NCI-H146 treated with DMSO at 0.1 percent for 48 hours (cell line): Measurements from ENCODE around the gene RPS27L.
"Not testable (repeated sequence)": the region's sequence is repeated elsewhere in the genome, so short reads cannot be mapped to it uniquely, and the experiment has no call there.

ENCODE experiments used
- DNase-seq: peaks from one replicate; lab custom pipeline; 2025; ENCODE audit not compliant: unreplicated experiment; lab: John Stamatoyannopoulos, UW

The RPS27L gene

DNA sequence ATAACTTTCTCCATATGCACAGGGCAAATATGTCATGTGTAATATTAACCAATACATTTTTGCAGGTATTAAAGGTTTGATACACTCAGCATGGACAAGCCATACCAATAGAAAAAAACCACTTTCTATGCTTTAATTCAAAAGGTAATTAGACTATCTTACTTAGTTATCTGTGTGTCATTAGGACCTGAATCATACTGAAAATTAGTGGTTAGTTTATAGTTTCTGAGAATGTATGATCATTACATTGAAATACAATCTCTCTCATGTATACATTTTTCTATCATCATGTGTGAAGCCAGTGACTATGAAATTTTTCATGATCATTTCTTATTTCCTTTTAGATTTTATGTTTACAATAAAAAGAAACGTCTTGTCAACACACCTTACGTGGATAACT lies 16.3 kb downstream of the RPS27L start:
- DNase-seq, result no peak

DNA sequence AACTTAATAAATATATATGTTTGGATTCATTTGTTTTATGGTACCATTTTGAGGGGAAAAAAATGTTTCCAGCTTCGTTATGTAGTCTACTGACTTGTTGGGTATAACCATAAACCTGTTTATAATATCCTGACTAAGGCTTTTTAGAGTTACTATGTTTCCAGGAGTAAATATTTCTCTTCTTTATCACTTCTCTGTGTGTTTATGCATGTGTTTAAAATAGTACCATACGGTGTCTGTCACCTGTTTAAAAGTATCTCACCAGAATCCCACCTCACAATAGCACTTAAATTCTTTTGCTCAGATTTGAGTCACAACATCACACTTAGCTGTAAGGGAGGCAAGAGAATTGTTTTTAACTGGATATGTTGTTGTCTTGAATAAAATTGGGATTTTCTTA lies 20.5 kb downstream of the RPS27L start:
- no peak for DNase-seq

DNA sequence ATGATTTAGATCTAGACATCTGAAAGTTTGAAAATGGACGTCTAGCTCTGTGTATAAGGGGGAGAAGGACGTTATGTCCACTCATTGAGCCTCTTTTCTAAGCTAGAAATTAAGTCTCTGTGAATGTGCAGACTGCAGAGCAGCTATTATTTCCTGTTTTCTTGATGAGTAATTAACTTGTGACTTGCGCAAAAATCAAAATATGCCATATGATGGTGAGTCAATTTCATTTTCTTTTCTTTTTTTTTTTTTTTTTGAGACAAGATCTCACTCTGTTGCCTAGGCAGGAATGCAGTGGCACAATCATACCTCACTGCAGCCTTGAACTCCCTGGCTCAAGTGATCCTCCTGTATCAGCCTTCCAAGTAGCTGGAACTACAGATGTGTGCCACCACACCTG lies 21.5 kb downstream of the RPS27L start:
- DNase-seq, result no peak

DNA sequence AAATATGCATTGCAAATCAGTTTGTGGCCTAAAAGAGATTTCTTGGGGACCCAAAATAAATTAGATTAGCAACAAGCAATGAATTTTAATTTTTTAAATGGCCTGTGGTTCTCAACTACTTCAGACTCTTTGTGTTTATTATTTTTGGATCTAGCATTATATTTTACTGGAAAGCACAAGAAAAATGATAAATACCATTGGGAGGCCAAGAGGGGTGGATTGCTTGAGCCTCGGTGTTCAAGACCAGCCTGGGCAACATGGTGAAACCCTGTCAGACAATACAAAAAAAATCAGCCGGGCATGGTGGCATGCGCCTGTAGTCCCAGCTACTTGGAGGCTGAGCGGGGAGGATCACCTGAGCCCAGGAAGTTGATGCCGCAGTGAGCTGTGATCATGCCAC lies 22.0 kb downstream of the RPS27L start:
- DNase-seq, result no peak

DNA sequence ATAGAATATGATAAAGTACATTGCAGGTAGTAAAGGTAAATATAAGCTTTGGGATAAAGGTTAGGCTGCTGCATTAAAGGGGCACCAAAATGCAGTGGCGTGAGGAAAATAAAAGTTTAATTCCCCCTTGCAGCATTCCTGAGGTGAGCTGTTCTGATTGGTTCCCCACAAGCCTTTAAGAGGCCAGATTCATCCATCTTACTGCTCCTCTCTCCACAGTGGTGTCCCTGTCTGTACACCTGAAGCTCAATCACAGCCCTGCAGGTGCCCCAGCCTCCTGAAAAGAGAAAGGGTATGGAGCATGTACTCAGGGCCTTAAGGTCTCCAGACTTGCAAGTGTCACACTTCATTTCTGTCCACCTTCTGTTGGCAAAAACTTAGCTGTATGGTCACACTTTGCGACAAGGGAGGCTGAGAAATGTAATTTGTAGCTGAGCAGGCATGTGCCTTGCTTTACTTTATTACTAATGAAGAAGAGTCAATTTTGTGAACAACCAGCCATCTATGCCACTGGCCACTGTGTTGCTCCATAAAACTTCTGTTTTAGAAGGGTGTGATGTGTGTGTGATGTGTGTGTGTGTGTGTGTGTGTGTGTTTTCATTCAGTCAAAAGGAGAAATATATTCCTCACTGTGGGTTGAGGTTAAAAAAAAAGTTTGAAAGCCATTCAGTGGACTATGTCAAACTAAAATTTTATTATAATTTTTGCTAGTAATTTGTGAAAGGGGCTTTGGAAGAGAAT lies 22.9 kb downstream of the RPS27L start:
- DNase-seq, result no peak

DNA sequence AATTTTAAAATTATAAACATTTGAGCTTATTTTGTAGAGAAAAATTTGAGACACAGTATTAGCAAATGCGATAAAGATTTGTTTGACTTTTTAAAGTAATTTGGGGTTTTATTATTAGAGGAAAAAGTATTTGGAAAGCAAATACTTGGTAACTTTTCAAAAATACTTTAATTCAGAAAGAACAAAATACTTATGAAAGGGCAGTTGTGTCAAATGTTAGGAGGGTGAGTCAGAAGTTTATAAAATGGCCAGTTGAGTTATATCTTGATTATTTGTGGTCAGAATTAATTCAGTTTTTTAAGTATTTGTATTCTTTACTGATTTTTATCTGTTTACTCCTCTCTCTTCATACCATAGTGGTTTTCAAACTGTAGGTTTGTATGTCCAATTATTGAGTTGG lies 23.5 kb downstream of the RPS27L start:
- DNase-seq, result no peak

DNA sequence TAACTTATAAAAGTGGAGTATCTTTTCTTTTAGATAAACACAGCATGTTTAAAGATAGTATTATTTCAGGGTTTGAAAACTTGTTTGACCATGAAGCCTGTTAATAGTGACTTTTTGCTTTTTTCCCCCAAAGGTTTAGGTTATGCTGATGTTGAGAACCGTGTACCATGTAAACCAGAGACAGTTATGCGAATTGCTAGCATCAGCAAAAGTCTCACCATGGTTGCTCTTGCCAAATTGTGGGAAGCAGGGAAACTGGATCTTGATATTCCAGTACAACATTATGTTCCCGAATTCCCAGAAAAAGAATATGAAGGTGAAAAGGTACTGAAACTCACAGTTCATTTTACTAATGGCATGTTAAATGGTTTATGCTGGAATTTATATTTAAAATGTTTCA lies 30.6 kb downstream of the RPS27L start:
- no peak for DNase-seq

DNA sequence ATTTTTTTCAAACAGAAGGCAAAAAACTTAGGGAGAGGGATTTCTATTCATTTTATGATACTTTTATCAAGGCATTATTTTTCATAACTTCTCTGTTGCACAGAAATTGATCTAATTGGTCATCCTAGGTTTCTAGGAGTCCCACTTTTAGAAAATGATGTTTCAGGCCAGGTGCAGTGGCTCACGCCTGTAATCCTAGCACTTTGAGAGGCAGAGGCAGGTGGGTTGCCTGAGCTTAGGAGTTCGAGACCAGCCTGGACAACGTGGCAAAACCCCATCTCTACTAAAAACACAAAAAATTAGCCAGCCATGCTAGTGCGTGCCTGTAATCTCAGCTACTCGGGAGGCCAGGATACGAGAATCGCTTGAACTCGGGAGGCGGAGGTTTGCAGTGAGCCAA lies 32.8 kb downstream of the RPS27L start:
- no peak for DNase-seq

DNA sequence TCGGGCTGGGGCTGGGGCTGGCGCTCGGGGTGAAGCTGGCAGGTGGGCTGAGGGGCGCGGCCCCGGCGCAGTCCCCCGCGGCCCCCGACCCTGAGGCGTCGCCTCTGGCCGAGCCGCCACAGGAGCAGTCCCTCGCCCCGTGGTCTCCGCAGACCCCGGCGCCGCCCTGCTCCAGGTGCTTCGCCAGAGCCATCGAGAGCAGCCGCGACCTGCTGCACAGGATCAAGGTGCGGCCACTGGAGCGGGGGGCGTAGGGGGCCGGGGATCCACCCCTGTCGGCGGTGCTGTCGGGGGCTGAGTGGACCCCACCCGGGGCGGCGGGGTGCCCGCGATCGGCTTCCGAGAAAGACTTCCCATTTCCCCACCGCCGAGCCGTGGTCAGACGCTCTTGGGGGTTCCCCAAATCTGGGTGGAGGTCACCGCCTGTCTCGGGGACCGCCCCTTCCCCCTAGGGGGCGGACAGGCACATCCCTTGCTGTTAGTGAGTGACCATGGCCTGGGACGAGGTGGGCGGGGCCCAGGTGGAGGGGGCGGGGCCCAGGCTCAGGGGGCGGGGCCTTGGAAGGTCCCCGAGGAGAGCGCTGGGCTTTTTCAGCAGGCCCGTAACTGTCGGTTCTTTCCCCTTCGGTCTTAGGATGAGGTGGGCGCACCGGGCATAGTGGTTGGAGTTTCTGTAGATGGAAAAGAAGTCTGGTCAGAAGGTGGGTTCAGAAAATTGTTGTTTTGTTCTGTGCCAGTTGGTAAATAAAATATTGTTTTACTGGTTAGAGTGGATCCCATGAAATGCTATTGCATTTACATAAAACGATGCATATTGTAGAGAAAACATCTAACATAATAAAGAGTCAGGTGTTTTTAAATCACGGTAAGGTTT lies 35.0 kb downstream of the RPS27L start:
- DNase-seq, result peak; percentile 25

DNA sequence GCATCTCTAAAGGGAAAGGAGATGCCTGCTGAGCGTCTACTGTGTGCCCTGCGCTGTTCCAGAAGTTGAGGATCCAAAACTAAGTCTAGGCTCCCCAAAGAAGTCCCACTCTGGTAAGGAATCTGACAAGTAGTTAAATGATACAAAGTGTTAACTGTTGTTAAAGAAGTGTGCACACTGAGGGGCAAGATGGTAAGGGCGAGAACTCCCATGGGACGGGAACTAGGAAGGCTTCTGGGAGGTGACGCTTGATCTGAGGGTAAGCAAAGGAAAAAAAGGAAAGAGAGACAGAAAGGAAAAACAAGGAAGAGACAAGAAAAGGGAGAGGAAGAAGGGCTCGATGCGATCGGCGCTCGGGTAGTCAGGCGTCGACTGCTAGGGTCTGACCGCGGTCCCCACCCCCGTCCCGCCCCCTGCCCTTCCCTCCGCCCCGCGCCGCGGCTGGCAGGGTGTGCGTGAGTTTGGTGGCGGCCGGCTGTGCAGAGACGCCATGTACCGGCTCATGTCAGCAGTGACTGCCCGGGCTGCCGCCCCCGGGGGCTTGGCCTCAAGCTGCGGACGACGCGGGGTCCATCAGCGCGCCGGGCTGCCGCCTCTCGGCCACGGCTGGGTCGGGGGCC lies 35.8 kb downstream of the RPS27L start, which contains the start of gene LACTB:
Gene LACTB, plus strand, starts transcription at position 480 of the 620 bp plus-strand sequence. Its CDS starts 11 bp downstream, at position 491.
- DNase-seq, result peak; percentile 44

DNA sequence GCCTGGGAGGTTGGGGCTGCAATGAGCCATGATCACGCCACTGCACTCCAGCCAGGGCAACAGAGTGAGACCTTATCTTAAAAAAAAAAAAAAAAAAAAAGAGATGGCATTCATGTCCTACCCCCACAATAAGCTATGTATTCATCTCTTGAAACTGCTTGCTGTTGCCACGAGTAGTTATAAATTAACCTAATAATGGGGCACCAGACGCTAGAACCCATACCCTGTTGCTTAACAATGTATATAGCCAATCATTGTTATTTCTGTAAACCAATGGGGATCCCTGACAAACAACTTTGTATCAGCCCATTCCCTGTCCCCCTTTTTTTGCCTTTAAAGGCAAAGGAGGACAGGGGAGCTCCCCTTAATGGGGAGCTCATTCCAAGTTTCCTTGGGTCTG lies 38.4 kb downstream of the RPS27L start:
- no peak for DNase-seq

DNA sequence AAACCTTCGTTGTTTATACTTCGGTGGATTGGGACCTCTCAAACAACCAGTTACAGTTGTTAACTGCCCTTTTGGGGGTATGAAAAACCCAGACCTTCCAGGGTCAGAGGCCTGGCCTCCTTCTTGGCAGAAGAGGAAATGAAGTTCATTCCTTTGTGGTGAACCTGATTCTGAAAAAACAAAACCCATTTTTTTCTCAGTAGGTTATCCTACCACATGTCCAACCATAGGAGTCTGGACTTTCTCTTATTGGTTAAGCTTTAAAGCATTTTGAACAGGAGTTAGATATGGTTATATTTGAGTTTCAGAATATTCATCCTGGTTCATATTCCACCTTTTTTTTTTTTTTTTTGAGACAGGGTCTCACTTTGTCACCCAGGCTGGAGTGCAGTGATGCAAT lies 42.8 kb downstream of the RPS27L start:
- DNase-seq, result no peak

DNA sequence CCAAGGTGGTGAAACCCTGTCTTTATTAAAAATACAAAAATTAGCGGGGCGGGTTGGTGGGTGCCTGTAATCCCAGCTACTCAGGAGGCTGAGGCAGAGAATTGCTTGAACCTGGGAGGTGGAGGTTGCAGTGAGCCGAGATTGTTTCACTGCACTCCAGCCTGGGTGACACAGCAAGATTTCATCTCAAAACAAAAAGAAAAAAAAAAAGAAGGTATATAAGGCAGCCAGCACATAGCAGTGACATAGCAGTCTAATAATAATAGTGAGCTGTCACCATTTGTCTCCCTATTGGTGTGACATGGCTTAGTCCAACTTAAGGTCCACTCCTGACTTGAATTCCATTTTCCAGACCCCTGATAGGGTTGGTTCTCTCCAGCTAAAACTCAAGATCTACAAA lies 44.4 kb downstream of the RPS27L start:
- DNase-seq, result no peak

DNA sequence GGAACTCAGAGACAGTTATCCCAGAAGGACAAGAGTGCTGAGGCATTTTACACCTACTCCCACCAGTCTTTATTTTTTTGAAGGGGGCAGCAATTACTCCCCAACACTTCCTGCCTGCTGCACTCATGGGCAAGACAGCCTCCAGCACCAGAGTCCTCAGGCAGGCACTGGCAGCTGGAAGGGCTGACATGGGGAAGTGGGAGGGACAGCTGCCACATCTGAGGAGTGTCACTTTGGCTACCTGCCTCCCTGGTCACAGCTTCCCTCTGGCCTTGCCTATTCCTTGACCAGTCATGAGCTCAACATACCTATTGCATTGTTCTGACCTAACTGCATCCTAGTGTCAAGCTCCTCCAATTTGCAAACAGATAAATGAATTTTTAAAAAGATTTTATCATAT lies 45.8 kb downstream of the RPS27L start:
- no peak for DNase-seq

DNA sequence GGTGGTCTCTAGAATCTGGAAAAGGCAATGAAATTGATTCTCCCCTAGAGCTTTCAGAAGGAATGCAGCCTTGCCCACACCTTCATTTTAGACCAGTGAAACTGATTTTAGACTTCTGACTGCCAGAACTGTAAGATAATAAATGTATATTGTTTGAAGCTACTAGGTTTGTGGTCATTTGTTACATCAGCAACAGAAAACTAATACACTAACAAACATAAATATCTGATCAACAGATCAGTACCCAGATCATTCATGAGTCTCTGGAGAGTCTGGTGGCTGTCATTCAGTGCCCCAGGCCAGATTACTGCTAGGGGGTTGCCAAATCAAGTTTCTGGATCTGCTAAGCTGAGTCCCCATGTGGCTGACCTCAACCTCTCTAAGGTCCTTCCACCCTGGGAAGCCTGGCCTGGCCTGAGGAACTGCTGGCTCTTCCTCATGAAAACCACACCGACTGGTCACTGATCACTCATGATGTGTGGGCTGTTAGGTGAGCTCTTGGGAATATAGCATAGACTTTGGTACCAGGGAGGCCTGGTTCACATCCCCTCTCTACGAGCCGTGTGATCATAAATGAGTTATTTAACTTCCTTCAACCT lies 46.8 kb downstream of the RPS27L start:
- DNase-seq, result no peak

DNA sequence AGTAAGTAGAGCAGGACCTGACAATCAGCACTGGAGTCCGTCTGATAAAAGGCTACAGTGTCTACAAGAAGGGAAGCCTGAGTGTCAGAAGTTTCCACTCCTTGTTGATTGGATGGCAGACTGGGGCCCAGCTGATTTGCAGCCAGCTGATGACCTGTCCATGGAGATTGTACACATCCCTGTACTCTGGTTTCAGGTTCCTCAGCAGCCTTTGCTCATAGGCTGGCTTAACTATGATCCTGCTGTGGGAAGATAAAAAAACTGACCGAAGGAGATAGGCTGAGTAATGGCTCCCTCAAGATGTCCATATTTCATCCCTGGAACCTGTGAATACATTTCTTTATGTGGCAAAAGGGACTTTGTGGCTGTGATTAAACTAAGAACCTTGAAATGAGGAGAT lies 47.4 kb downstream of the RPS27L start:
- no peak for DNase-seq

DNA sequence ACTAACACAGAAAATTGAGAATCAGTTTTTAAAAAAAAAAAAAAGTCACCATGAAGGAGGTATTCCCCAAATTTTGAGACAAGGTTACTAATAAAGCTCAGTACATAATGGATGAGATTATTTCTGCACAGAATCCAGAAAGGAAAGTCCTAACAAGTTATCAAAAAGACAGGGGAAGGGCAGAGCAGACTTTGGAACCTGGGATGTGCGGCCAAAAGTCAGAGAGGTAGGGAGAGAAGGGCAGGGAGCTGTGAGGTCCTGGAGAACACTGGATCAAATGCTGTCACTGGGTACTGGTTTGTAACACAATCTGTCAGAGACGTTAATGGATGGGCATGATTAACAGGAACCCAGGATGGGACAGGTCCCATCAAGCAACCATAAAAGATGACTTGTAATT lies 47.8 kb downstream of the RPS27L start:
- no peak for DNase-seq

DNA sequence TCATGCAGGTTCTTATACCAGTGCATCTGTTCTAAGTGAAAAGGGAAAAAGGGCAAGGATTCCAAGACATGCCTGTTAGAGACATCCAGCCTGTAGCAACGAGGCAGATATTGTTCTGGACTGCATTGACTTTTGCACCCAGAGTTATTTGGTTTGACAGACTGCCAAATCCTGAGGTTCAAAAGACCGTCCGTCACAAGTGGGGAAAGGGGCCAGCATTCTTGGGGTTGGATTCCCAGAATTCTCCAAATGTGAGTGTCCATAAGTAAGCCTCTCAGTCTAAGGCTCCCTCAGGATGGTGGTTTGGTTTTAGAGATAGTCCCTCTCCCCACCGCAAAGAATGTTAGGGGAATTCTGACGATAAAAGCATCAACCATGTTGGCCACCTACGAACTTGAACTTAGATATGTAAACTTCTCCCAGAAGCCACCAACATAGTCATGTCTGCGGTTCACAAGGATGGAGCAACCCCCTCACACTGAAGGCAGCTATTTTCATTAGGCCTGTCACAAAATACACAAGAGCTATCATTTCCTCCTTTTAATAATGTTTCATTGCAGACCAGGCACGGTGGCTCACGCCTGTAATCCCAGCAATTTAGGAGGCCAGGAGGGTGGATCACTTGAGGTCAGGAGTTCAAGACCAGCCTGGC lies 49.3 kb downstream of the RPS27L start:
- no peak for DNase-seq

DNA sequence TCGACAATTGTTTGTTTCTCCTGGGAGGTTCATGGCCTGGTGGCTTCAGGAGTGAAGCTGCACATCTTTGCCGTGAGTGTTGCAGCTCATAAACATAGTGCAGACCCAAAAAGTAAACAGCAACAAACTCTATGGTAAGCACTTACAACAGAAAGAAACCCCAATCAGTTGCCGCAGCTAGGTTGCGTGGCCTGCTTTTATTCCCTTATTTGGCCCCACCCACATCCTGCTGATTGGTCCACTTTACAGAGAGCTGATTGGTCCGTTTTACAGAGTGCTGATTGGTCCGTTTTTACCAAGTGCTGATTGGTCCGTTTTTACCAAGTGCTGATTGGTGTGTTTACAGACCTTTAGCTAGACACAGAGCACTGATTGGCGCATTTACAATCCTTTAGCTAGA lies 51.9 kb downstream of the RPS27L start:
- DNase-seq, result not testable (repeated sequence)

DNA sequence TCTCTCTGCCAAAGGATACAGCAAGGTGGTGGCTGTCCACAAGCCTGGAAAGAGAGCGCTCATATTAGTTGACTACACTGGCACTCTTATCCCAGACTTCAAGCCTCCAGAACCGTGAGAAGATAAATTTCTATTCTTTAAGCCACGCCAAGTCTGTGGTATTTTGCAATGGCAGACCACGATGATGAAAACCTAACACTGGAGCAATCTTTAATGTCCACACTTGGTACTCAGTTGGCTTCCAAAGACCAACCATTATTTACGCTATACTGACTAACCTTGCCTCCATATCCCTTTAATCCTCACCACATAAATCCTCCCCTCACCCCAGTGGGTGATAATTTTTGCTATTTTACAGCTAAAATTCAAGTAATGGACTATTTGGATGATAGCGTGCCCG lies 52.5 kb downstream of the RPS27L start:
- no peak for DNase-seq

DNA sequence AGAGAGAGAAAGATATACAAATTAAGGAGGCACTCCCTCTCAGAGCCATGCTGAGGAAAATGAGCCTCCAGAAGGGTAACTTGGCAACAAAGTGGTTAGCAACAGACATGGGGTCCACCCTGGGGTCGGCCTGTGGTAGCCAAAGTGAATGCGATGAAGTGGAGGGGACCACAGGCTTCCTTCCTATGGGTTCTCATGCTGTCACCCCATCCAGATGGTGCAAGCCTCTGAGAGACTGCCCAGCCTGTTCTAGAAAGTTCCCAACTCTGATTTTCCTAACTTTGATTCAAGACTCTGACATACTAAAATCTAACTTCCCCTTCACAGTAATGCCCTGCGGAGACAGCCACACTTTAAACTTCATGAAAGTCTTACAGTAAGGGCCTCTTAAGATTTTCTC lies 53.9 kb downstream of the RPS27L start:
- no peak for DNase-seq
